GM12878 (cell line): ENCODE data around the gene LMAN1L. TPM values are rescaled to one million over a fixed set of nuclear protein-coding genes. Genes with fewer than 3 reads are reported as not detected.
A peak's percentile ranks its signal among the peaks of the same experiment; 100 is the strongest.

Experiments
- ATAC-seq: fragments of 200-7000 bp; cut with Tn5 transposase; 3 replicates; pipeline ENCODE4 v1.9.1; 2020; ENCODE audit warnings: mild to moderate bottlenecking, moderate library complexity
- BruUV-seq: library from RNA; stranded (reverse); fragments of 400-500 nt; replicated peaks from 2 replicates; lab custom pipeline; 2021; lab: Mats Ljungman, UMichigan
- CTCF ChIA-PET: fragments of 300-600 bp; sonication (Branson Sonifier 250); formaldehyde crosslinking; extraction: SDS; loops from one replicate; lab custom pipeline; 2021; ENCODE audit warnings: inconsistent platforms; lab: Yijun Ruan, JAX
- POLR2A ChIA-PET: fragments of 350-600 bp; formaldehyde crosslinking; extraction: SDS; loops from one replicate; lab custom pipeline; 2021; ENCODE audit warnings: inconsistent platforms; lab: Charles Lee
- RAD21 ChIA-PET: fragments of 300-600 bp; sonication (Branson Sonifier 250); formaldehyde crosslinking; loops from one replicate; lab custom pipeline; 2023; ENCODE audit warnings: antibody characterized with exemption; ENCODE audit not compliant: unreplicated experiment; lab: Charles Lee
- SMC1A ChIA-PET: fragments of 300-600 bp; sonication (Branson Sonifier 250); formaldehyde crosslinking; loops from one replicate; lab custom pipeline; 2023; ENCODE audit not compliant: unreplicated experiment, uncharacterized antibody; lab: Charles Lee
- DNase-seq: peaks from one replicate; pipeline ENCODE4 v3.0.0-alpha.2; 2011; ENCODE audit warnings: low read depth, low spot score
- FAIRE-seq: peaks from 3 replicates; lab custom pipeline; 2011; peaks lifted over from hg19 to GRCh38; lab: Jason Lieb, UNC
- H2AFZ ChIP-seq: 2 replicates; pipeline ENCODE4 v1.6.0; 2011; ENCODE audit warnings: low read depth, low read length, control low read depth; ENCODE audit not compliant: control insufficient read depth
- H3K27ac ChIP-seq: 2 replicates; pipeline ENCODE4 v1.5.1; 2011; ENCODE audit warnings: control low read depth; ENCODE audit not compliant: control insufficient read depth, insufficient read depth
- H3K27me3 ChIP-seq, 2 experiments: replicated peaks in 1 of 2; 2 replicates each; pipeline versions ENCODE4 v1.6.0 to v1.6.1; 2011; ENCODE audit warnings: low read length in 1 of 2; ENCODE audit not compliant: control insufficient read depth in 2 of 2, insufficient read depth in 2 of 2
- H3K36me3 ChIP-seq, 2 experiments: 2 replicates each; pipeline ENCODE4 v1.5.1; 2011; ENCODE audit warnings: low read length in 1 of 2; ENCODE audit not compliant: control insufficient read depth in 2 of 2, insufficient read depth in 2 of 2
- H3K4me1 ChIP-seq: 2 replicates; pipeline ENCODE4 v1.6.1; 2011; ENCODE audit warnings: mild to moderate bottlenecking, low read length, moderate library complexity, mixed read lengths; ENCODE audit not compliant: control insufficient read depth, insufficient read depth
- H3K4me2 ChIP-seq: 2 replicates; pipeline ENCODE4 v1.6.0; 2011; ENCODE audit warnings: control low read depth; ENCODE audit not compliant: control insufficient read depth, insufficient read depth
- H3K4me3 ChIP-seq: fragments of 200-600 bp; sonication (generic); 2 replicates; pipeline ENCODE4 v1.5.1; 2016
- H3K79me2 ChIP-seq: 2 replicates; pipeline ENCODE4 v1.6.0; 2011; ENCODE audit warnings: low read length; ENCODE audit not compliant: control insufficient read depth, insufficient read depth
- H3K9ac ChIP-seq: 2 replicates; pipeline ENCODE4 v1.8.0; 2011; ENCODE audit warnings: low read length, control low read depth, mixed read lengths; ENCODE audit not compliant: control insufficient read depth, insufficient read depth
- H3K9me3 ChIP-seq: replicated peaks from 3 replicates; pipeline ENCODE4 v1.5.1; 2011; ENCODE audit warnings: mild to moderate bottlenecking, low read length; ENCODE audit not compliant: control insufficient read depth, insufficient read depth
- H4K20me1 ChIP-seq: 2 replicates; pipeline ENCODE4 v1.6.0; 2011; ENCODE audit not compliant: control insufficient read depth, insufficient read depth
- CBX5 ChIP-seq: sonication (generic); IDR thresholded peaks from 2 replicates; pipeline ENCODE4 v1.6.1; 2016; ENCODE audit warnings: low read depth, moderate library complexity, mild to moderate bottlenecking, inconsistent platforms
- CEBPB ChIP-seq, 2 experiments: fragments of 150-350 bp in 1 of 2; IDR thresholded peaks; 2 replicates each; pipeline ENCODE4 v1.6.1; 2012 to 2014; ENCODE audit warnings: low read depth in 2 of 2, low read length in 2 of 2, borderline replicate concordance in 1 of 2, inconsistent platforms in 1 of 2
- CREB1 ChIP-seq: IDR thresholded peaks from 2 replicates; pipeline ENCODE4 v1.6.1; 2012; ENCODE audit warnings: low read depth, mild to moderate bottlenecking, inconsistent platforms
- GATAD2B ChIP-seq: fragments of 450-650 bp; conservative IDR thresholded peaks from 2 replicates; pipeline ENCODE4 v1.6.1; 2017; ENCODE audit warnings: low read depth, mild to moderate bottlenecking, moderate library complexity
- IKZF1 ChIP-seq: fragments of 450-650 bp; conservative IDR thresholded peaks from 2 replicates; pipeline ENCODE4 v1.6.1; 2017; ENCODE audit warnings: antibody characterized with exemption, mild to moderate bottlenecking
- JUNB ChIP-seq: IDR thresholded peaks from 2 replicates; pipeline ENCODE4 v1.6.1; 2016; ENCODE audit warnings: antibody characterized with exemption, mild to moderate bottlenecking
- KDM1A ChIP-seq: fragments of 200-600 bp; sonication (generic); IDR thresholded peaks from 2 replicates; pipeline ENCODE4 v1.6.1; 2016; ENCODE audit warnings: borderline replicate concordance
- NFXL1 ChIP-seq: fragments of 450-650 bp; IDR thresholded peaks from 2 replicates; pipeline ENCODE4 v1.6.1; 2017; ENCODE audit warnings: antibody characterized with exemption, mild to moderate bottlenecking, borderline replicate concordance
- POLR2A ChIP-seq: IDR thresholded peaks from 2 replicates; pipeline ENCODE4 v1.6.1; 2011; ENCODE audit warnings: low read depth, mild to moderate bottlenecking, low read length
- POLR2AphosphoS5 ChIP-seq: IDR thresholded peaks from 2 replicates; pipeline ENCODE4 v1.6.1; 2011; ENCODE audit warnings: mild to moderate bottlenecking, low read length, inconsistent platforms
- RELB ChIP-seq: fragments of 450-650 bp; IDR thresholded peaks from 2 replicates; pipeline ENCODE4 v1.6.1; 2017; ENCODE audit warnings: low read depth, mild to moderate bottlenecking, moderate library complexity
- SMAD1 ChIP-seq: fragments of 450-650 bp; IDR thresholded peaks from 2 replicates; pipeline ENCODE4 v1.6.1; 2018; ENCODE audit warnings: mild to moderate bottlenecking, low read depth; ENCODE audit not compliant: partially characterized antibody
- ZNF384 ChIP-seq: IDR thresholded peaks from 2 replicates; pipeline ENCODE4 v1.6.1; 2012; ENCODE audit warnings: low read depth, mild to moderate bottlenecking, low read length, improper control_type of control experiment, borderline replicate concordance
- WGBS: methylation state at CpG from one replicate; pipeline ENCODE4 v1.1.6; 2016; ENCODE audit warnings: low lambda C conversion rate; ENCODE audit not compliant: insufficient replicate concordance, insufficient coverage; ENCODE audit errors: missing lambda C conversion rate; 5-methylcytosine and 5-hydroxymethylcytosine counted together
- in situ Hi-C: fragments of 300-500 bp; cut with MboI; formaldehyde crosslinking; loops from 9 replicates; pipeline ENCODE4 v1.14.3; 2018; ENCODE audit warnings: mixed read lengths
- intact Hi-C: fragments of 100-400 bp; cut with micrococcal nuclease; formaldehyde crosslinking; loops from one replicate; pipeline ENCODE4 v1.14.2; 2022; ENCODE audit not compliant: unreplicated experiment
- polyA plus RNA-seq, 11 experiments: library from polyadenylated mRNA; depleted of rRNA in 4 of 11; unstranded in 6 of 11; stranded (reverse) in 5 of 11; fragments of >200 nt; fragmentation: Nextera tagmentation in 4 of 11; fragmentation: Illumina TruSeq in 1 of 11; extraction: Ambion mirVana in 4 of 11; extraction: Trizol in 1 of 11; gene quantifications; 1 replicate in 1 of 11; 2 replicates in 10 of 11; pipeline versions ENCODE4 v1.2.1 to v1.2.3, GENCODE V29; 2011 to 2016; ENCODE audit warnings: inconsistent platforms in 2 of 11, missing spikeins in 2 of 11, low read depth in 1 of 11
- total RNA-seq, 4 experiments: library from RNA; depleted of rRNA in 3 of 4; stranded (reverse); fragments of >200 nt in 3 of 4; fragmentation: Illumina TruSeq in 1 of 4; extraction: Trizol in 1 of 4; gene quantifications; 2 replicates each; pipeline versions ENCODE4 v1.2.1 to v1.2.3, GENCODE V29; 2013 to 2021

LMAN1L gene
- total and polyA plus RNA-seq, 10 of the 15 experiments (the other 5 are each of a cell fraction or from before 2014, with no cell fraction given), result not detected

GRCh38 chr15:74783072-74783807, 29.4 kb upstream of the LMAN1L start (continued):
- TF ChIP-seq GATAD2B (peak; percentile 53; the same call in 1 of the 2 replicates), JUNB (no peak), CBX5 (no peak), CREB1 (no peak), ZNF384 (no peak)

- Histone ChIP-seq H2AFZ (no peak overlapping the region), H3K4me3 (peak overlapping the region; percentile 94), H3K9me3 (no peaks in the 10 kb centered on the region), H3K27me3 (no peaks in the 10 kb centered on the region), H3K79me2 (peaks cover 80% of the 10 kb centered on the region), H3K4me1 (peaks cover 51% of the 10 kb centered on the region), H3K9ac (peak overlapping the region; percentile 82), H3K4me2 (peak overlapping the region; percentile 73), H4K20me1 (no peaks in the 10 kb centered on the region), H3K36me3 (no peaks in the 10 kb centered on the region; a peak in 2 of 4 replicates), H3K27ac (peak overlapping the region; percentile 96)
- FAIRE-seq, result no peak
- SMC1A ChIA-PET, result interaction anchor here (0.9 to 17.6 kb wide), 8 partner anchors 10 to 167 kb away, joined by 3 to 811 read pairs (median 5); no protein-coding TSS in a partner anchor
- RAD21 ChIA-PET, result interaction anchor here (0.8 to 25.2 kb wide), 9 partner anchors 4 to 405 kb away, joined by 3 to 1186 read pairs (median 3); partner anchors contain the start of gene CSK
- WGBS, result 0% methylated on average over 3 of the region's 3 CpGs
- POLR2A ChIA-PET, result interaction anchor here (1.2 to 17.5 kb wide), 7 partner anchors 5 to 668 kb away, joined by 3 to 602 read pairs (median 5); partner anchors contain the start of genes CSK, FAM219B and SIN3A
- in situ Hi-C loops (loop anchor here (5.0 kb wide), 1 partner anchor 386 kb away; no protein-coding TSS in a partner anchor), intact Hi-C loops (no loop called here)
- CTCF ChIA-PET, result interaction anchor here (0.7 to 25.9 kb wide), 7 partner anchors 6 to 171 kb away, joined by 3 to 1288 read pairs (median 8); partner anchors contain the start of gene CSK
- TF ChIP-seq RELB, result 0 out of 2 replicates have a peak, but pooled peaks have one; percentile 9
- TF ChIP-seq CEBPB (IDR thresholded peaks at IDR 0.05; ENCODE audit: borderline replicate concordance in 1 of 2, low read depth in 2 of 2, low read length in 2 of 2), result no peak
- no peak for TF ChIP-seq KDM1A
- no peak for TF ChIP-seq NFXL1
- TF ChIP-seq SMAD1, result no peak
- TF ChIP-seq POLR2A, result 0 out of 2 replicates have a peak, but pooled peaks have one; percentile 0
- peak; percentile 10; the same call in 1 of the 2 replicates for TF ChIP-seq POLR2AphosphoS5
- TF ChIP-seq IKZF1, result peak; percentile 7
- DNase-seq, result no peak
- ATAC-seq, result no peak
- no TSS peak for BruUV-seq
Observed at GRCh38 chr15:74783808-74784175, 28.8 kb upstream of the LMAN1L start.
